NCI-H748 (cell line): ENCODE data around the gene DDX31.

Experiments used
- DNase-seq: peaks from one replicate; lab custom pipeline; 2025; ENCODE audit not compliant: unreplicated experiment; lab: John Stamatoyannopoulos, UW

The DDX31 gene

GRCh38 chr9:132637801-132638200 lies 32.0 kb downstream of the DDX31 start:
- DNase-seq: no peak

- peak; percentile 38 for DNase-seq
These were observed 32.4 kb downstream of the DDX31 start for GRCh38 chr9:132637351-132637750.

GRCh38 chr9:132634327-132634726 lies 35.5 kb downstream of the DDX31 start:
- no peak for DNase-seq

GRCh38 chr9:132632413-132633129 lies 37.2 kb downstream of the DDX31 start:
- no peak for DNase-seq

GRCh38 chr9:132631685-132632084 lies 38.1 kb downstream of the DDX31 start:
- no peak for DNase-seq

GRCh38 chr9:132631280-132631679 lies 38.5 kb downstream of the DDX31 start:
- no peak for DNase-seq

- no peak for DNase-seq
These were observed 39.0 kb downstream of the DDX31 start for GRCh38 chr9:132630811-132631210.

- DNase-seq: no peak
These were observed 39.7 kb downstream of the DDX31 start for GRCh38 chr9:132630116-132630515.

- DNase-seq: no peak
These were observed 41.0 kb downstream of the DDX31 start for GRCh38 chr9:132628746-132629145.

GRCh38 chr9:132627594-132627993 lies 42.2 kb downstream of the DDX31 start:
- DNase-seq: no peak

- no peak for DNase-seq
These were observed 42.7 kb downstream of the DDX31 start for GRCh38 chr9:132627106-132627505.

GRCh38 chr9:132626285-132626684 lies 43.5 kb downstream of the DDX31 start:
- DNase-seq: no peak

GRCh38 chr9:132622159-132622558 lies 47.6 kb downstream of the DDX31 start:
- DNase-seq: no peak

- no peak for DNase-seq
These were observed 53.1 kb downstream of the DDX31 start for GRCh38 chr9:132616725-132617124.

- no peak for DNase-seq
These were observed 54.0 kb downstream of the DDX31 start for GRCh38 chr9:132615774-132616173.

GRCh38 chr9:132614324-132614723 lies 55.5 kb downstream of the DDX31 start:
- DNase-seq: no peak

- no peak for DNase-seq
These were observed 59.1 kb downstream of the DDX31 start for GRCh38 chr9:132610661-132611060.

GRCh38 chr9:132609829-132610228 lies 60.0 kb downstream of the DDX31 start:
- DNase-seq: no peak

- DNase-seq: no peak
These were observed 60.6 kb downstream of the DDX31 start for GRCh38 chr9:132609184-132609583.

GRCh38 chr9:132606066-132606465 lies 63.7 kb downstream of the DDX31 start:
- DNase-seq: no peak

GRCh38 chr9:132605387-132605786 lies 64.4 kb downstream of the DDX31 start:
- no peak for DNase-seq

- no peak for DNase-seq
These were observed 67.6 kb downstream of the DDX31 start for GRCh38 chr9:132602207-132602606.

GRCh38 chr9:132600326-132600984 lies 69.3 kb downstream of the DDX31 start:
- no peak for DNase-seq
